Measurements from ENCODE around the gene FOXP1.

DNA sequence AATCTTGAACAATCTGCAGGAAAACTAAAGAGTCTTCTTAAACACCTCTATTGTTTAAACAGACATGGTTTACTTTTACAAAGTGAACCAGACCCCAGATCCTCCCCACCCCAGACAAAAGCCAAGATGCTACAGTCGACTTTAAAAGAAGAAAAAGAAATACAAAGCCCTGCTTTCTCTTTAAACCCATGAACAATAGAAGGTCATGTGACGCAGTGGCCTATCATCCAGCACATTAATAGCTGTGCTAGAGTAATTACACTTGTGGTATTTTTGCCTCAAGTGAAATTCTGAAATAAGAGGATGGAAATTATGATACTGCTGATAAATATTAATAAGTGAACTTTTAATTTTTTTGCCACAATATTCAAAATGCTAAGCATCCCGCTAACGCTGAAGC, 613.4 kb downstream of the FOXP1 start:
- TF ChIP-seq CTCF (IDR thresholded peaks at IDR 0.05) (no peak), POLR2A (IDR thresholded peaks at IDR 0.05) (no peak)
